SIG-M5 (cell line): ENCODE results near the gene TOR2A.

Source experiments
- DNase-seq: peaks from one replicate; lab custom pipeline; 2025; lab: John Stamatoyannopoulos, UW

Gene TOR2A

DNA sequence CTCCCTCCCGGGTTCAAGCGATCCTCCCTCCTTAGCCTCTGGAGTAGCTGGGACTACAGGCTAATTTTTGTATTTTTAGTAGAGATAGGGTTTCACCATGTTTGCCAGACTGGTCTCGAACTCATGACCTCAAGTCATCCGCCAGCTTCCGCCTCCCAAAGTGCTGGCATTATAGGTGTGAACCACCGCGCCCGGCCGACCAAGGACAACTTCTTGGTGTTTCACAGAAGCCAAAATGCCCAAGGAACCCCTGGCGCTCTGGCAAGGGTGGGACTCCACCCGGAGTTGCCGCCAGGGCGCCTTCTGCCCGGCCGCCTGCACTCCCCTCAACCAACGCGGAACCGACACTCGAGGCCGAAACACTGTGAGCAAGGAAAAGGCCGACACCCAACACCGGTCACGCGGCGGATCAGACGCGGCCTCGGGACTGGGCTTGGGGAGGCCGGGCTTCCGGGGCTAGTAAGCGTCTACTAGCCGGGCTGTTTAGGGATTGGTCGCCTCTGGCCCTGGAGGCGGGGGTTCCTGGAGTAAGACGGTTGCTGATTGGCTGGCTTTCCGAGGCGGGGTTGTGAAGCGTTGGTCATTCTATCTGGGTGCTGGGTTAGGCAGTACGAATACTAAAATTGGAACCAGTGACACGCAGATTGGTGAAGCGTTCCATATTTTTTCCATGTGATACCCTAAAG is 36.0 kb downstream of the TOR2A start:
- DNase-seq = no peak

DNA sequence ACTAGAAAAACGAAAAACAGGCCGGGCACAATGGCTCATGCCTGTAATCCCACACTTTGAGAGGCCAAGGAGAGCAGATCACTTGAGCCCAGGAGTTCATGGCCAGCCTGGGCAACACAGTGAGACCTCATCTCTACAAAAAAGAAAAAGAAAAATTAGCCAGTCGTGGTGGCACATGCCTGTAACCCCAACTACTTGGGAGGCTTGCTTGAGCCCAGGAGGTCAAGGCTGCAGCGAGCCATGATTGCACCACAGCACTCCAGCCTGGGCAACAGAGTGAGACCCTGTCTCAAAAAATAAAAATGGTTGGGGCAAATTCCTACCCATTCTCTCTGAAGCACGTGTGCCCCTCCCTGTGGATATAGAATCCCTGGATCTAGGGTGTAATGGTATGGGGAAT is 36.7 kb downstream of the TOR2A start:
- DNase-seq = no peak

DNA sequence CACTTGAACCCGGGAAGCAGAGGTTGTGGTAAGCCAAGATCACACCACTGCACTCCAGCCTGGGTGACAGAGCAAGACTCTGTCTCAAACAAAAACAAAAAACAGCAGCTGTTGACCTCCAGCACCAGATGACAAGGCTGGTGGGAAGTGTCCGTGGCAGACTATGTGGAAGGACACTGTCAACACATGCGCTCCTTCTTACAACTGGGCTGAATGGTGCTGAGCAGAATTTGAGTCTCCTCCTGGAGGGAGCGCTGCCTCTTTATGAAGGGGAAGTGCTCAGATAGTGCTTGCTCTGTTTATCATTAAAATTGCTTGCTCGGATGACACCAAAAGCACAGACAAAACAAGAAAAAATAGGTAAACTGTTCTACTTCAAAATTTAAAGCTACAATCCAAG is 37.5 kb downstream of the TOR2A start:
- DNase-seq = no peak

DNA sequence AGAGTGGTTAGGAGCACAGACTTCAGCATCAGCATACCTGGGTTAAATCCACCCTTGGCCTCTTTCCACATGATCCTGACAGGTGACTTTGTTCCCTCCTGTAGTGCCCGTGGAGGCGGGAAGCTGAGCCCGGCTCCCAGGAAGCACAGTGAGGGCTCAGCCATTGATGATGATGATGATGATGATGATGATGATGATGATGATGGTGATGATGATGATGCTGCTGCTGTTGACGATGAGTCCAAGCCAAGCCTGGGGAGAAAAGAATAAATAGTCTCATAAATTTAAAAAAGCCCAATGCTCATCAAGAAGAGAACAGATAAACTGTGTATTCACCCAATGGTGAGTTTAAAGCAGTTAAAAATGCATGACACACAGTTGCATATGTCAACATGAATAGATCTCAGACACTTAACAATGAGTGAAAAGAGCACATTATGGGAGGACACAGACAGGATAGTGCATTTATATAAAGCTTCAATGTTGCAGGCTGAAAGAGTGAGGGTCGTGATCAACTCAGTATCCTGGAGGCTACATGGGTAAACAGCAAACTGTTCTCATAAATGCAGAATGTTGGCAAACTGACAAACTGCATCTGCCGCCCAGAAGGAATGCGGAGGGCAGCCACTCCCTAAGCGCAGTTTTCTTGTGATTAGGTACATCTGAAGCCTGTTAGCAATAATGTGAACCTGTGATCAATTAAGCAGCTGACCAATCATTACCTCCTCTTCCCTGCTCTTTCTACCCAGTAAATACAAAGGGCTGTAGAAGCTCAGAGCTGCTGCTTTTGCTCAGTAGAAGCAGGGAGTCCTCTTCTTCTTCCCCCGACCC is 40.0 kb downstream of the TOR2A start:
- DNase-seq = no peak

DNA sequence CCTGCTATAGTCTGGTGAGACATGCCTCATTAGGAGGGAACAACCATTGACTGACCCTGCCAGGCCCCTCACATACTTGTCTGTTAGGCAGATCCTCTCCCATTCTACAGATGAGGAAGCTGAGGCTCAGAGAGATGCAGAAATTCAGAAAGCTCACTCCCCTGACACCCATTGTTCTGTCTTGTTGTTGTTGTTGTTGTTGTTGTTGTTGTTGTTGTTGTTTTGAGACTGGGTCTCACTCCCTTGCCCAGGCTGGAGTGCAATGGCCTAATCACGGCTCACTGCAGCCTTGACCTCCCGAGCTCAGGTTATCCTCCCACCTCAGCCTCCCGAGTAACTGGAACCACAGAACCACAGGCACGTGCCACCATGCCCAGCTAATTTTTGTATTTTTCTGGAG is 41.4 kb downstream of the TOR2A start:
- DNase-seq = no peak

DNA sequence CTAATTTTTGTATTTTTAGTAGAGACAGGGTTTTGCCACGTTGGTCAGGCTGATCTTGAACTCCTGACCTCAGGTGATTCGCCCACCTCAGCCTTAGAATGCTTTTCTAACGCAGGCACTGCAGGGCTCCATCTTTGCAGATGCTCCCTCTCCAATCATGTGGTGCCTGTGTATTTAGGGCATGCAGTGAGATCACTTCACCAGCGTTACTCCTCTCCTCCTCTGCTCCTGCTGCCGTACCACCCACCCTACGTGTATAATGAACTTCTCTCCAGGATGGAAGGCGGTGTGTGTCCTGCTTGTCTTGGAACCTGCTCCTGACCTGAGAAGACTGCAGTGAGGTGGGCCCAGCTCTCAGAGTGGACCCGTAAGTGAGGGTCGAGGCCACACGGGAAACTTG is 42.0 kb downstream of the TOR2A start:
- no peak for DNase-seq

DNA sequence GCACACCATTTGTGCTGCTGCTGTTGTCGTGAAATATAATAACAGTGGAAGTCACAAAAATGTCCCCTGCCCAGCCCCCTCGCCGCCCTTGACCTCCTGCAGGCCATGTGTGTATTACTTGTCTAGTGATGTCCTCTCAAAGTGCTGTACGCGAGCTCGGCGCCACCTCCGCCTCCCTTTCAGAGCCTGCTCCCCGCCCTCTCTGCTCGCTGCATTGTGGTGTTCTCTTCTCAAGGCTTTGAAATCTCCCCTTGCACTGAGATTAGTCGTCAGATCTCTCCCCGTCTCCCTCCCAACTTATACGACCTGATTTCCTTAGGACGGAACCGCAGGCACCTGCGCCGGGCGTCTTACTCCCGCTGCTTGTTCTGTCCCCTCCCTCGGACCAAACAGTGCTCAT is 43.0 kb downstream of the TOR2A start:
- no peak for DNase-seq

DNA sequence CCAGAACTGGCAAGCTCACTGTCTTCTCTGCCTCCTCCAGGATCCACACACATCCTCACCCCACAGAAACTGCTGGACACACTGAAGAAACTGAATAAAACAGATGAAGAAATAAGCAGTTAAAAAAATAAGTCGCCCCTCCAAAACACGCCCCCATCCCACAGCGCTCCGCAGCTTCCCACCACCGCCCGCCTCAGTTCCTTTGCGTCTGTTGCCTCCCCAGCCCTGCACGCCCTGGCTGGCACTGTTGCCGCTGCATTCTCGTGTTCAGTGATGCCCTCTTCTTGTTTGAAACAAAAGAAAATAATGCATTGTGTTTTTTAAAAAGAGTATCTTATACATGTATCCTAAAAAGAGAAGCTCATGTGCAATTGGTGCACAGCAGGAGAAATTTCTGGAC is 44.4 kb downstream of the TOR2A start:
- DNase-seq = no peak

DNA sequence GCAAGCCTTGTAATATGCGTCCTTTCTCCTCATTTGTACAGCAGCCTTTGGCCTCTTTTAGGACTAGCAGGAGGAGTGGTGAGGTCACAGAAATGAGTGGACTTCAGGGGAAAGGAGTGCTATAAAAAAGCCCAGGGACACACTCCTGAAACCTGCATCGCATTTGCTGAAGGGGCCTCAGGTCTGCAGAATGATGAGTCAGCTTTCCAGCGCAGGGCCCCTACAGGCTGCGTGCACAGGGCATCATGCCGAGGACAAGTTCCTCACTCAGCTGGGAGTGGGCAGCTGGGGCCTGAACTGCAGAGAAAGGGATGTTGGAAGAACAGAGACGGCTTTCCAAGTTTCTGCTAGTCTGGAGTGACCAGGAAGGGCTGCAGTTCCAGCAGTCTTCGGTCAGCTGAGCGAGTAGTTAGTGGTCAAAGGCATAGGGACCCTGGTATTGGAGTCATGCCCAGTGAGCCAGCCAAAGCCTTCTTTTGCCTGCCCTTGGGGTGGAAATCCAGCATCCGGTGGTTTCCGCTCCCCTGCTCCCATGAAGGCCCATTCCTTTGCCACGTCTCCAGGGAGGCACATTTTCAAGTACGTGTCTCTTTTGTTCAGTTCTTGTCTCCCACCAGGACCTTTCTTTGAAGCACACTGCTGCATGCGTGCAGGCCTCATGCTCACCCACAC is 45.6 kb downstream of the TOR2A start:
- DNase-seq = no peak

DNA sequence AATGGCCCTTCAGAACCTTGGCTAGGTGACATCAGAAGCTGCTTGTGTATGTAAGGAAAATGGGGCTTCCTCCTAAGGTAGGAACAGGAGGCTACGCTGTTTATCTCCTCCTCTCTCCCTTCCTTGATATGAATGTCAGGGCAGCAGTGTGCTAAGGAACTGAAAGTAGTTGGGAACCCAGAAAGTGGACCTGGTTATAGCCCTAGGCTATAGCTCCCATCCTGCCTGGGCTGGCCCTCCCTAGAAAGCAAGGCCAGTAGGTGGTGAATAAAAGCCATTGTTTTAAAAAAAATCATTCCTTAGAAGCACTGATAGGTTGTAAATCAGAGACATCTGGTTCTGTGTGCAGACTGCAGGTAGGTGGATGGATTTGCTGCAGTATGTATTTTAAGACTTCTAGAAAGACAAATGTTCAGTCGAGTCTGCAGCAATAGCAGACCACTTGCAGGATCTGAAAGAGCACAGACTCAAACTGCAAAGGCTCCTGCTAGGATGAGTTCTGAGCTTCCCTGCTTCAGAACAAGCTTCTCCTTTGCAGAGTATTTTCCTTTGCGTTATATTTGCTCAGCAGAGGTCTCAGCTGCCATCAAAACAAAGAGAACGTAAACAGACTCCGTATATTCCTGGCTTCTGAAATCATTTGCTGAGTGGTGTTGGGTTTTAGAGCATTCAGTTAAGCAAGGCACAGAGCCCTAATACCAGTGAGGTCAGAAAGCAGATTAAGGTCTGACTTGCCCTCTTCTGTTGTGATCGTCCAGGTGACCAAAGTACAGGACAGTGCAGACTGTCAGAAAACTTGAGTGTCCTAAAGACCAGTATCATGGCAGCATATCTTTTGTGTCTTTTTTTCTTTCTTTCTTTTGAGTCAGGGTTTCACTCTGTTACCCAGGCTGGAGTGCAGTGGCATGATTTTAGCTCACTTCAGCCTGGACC is 48.4 kb downstream of the TOR2A start:
- DNase-seq = no peak

DNA sequence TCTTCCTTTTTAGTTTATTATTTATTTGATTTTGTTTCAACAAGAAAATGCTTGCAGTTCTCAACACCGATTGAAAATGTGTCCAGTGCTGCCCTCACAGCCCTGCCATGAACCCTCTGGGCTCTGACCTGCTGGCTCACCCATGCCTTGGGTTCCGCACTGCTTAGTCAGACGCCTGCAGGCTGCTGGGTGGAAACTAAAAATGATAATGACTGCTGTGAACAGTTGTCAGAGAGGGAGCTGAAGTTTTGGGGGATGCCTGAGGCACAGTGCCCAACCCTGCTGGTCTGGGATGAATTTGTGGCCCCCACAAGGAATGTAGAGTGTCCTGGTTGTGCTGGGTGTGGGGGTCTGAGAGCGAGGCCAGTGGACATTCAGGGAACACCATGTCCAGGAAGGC is 50.5 kb downstream of the TOR2A start:
- DNase-seq = no peak

DNA sequence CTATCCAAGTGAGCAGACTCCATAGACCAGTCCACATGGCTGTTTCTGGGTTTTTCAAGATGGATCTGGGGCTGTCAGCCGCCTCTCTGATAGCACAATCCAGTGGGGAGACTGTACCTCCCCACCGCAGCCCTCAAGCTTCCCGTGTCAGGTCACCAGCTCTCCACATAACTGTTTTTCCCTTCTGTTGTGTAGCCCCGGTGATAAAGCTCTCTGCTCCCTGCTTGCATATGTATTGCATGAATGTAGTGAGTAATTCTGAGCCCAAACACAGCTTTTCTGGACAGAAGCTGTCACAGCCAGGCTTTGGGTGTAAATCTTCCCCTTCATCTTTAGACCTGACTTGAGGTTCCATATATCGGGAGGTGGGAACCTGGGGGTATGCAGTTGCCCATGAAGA is 51.4 kb downstream of the TOR2A start:
- DNase-seq = no peak

DNA sequence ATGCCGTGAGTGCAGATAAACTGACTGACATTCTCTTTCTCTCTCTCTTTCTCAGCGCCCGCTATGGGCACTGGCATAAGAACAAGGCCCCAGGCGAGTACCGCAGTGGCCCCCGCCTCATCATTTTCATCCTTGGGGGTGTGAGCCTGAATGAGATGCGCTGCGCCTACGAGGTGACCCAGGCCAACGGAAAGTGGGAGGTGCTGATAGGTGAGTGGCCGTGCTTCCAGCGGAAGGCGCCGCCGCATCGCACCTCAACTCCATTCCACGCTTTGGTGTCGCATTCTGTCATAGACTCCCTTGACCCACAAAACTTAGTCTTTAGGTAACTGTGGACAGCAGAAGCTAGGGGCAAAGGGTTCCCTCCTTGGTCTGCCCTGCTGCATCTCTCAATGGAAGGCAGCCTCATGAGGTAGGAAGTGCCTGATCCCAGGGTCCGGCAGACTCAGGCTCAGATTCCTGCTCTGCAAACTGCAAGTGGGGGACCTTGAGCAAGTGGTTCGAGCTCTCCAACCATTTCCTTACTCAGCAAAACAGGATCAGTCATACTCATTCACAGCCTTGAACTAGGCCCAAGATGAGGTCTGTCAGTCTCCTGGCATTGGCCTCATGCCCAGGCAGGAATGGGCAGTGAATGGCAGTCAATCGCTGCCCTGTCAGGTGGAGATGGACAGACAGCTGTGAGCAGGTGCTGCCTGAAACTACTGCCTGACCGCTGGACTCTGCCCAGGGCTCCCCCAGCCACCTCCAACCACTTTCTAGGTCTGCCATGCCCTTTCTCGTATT is 52.5 kb downstream of the TOR2A start:
- no peak for DNase-seq
